ENCODE results near the gene PMEPA1. TPM values are rescaled to one million over a fixed set of nuclear protein-coding genes. Genes with fewer than 3 reads are reported as not detected.

PMEPA1 gene
- total RNA-seq, 2 donors from 2014 or later = 22.7 to 23.9 TPM

GRCh38 chr20:57707320-57707719 is 2.5 kb downstream of the PMEPA1 start:
- 47 to 57% methylated on average over 7 of the region's 7 CpGs for WGBS, 2 donors

GRCh38 chr20:57705127-57705899 is 4.5 kb downstream of the PMEPA1 start:
- peak overlapping the region in 3 of 4 donors; percentile 9 to 44 (median 19) for H3K27ac ChIP-seq
- H3K36me3 ChIP-seq (replicated peaks in 1 of 2; ENCODE audit: insufficient read depth in 1 of 2, low read depth in 2 of 2) = no peaks in the 10 kb centered on the region
- H3K9me3 ChIP-seq = no peaks in the 10 kb centered on the region
- TF ChIP-seq POLR2A (IDR thresholded peaks at IDR 0.05) = peak in 1 of 3 donors; percentile 2
- TF ChIP-seq CTCF (IDR thresholded peaks at IDR 0.05) = no peak
- peaks cover 35% of the 10 kb centered on the region for H3K4me1 ChIP-seq
- ATAC-seq (no peak), DNase-seq (no peak)
- 56 to 67% methylated on average over 18 of the region's 18 CpGs for WGBS, 2 donors
- intact Hi-C loops (cut with DNase I) = no loop called here
- no peak overlapping the region for H3K4me3 ChIP-seq
- no peaks in the 10 kb centered on the region for H3K27me3 ChIP-seq

More at GRCh38 chr20:57707320-57707719, 2.5 kb downstream of the PMEPA1 start:
- H3K27me3 ChIP-seq = no peaks in the 10 kb centered on the region
- intact Hi-C loops (cut with DNase I) = no loop called here
- DNase-seq (no peak), ATAC-seq (no peak)
- H3K4me3 ChIP-seq = no peak overlapping the region
- TF ChIP-seq POLR2A (IDR thresholded peaks at IDR 0.05) (no peak), CTCF (IDR thresholded peaks at IDR 0.05) (no peak)
- H3K4me1 ChIP-seq = peaks cover 51% of the 10 kb centered on the region
- H3K9me3 ChIP-seq = no peaks in the 10 kb centered on the region
- no peaks in the 10 kb centered on the region for H3K36me3 ChIP-seq (replicated peaks in 1 of 2; ENCODE audit: insufficient read depth in 1 of 2, low read depth in 2 of 2)
- peak overlapping the region in 3 of 4 donors; percentile 87 to 93 (median 91) for H3K27ac ChIP-seq

GRCh38 chr20:57704245-57704644 is 5.6 kb downstream of the PMEPA1 start:
- Histone ChIP-seq H3K36me3 (replicated peaks in 1 of 2; ENCODE audit: insufficient read depth in 1 of 2, low read depth in 2 of 2) (no peaks in the 10 kb centered on the region), H3K27ac (peak overlapping the region in 1 of 4 donors; percentile 10), H3K27me3 (no peaks in the 10 kb centered on the region), H3K4me1 (peaks cover 38% of the 10 kb centered on the region), H3K4me3 (no peak overlapping the region), H3K9me3 (no peaks in the 10 kb centered on the region)
- no peak for TF ChIP-seq CTCF (IDR thresholded peaks at IDR 0.05)
- no peak for TF ChIP-seq POLR2A (IDR thresholded peaks at IDR 0.05)
- DNase-seq (no peak), ATAC-seq (no peak)
- 65 to 78% methylated on average over 14 of the region's 14 CpGs for WGBS, 2 donors
- intact Hi-C loops (cut with DNase I) = no loop called here

- intact Hi-C loops (cut with DNase I) = no loop called here
- H3K4me3 ChIP-seq = no peak overlapping the region
- no peaks in the 10 kb centered on the region for H3K36me3 ChIP-seq (replicated peaks in 1 of 2; ENCODE audit: insufficient read depth in 1 of 2, low read depth in 2 of 2)
- no peaks in the 10 kb centered on the region for H3K9me3 ChIP-seq
- H3K27ac ChIP-seq = no peak overlapping the region
- H3K4me1 ChIP-seq = peaks cover 40% of the 10 kb centered on the region
- DNase-seq (no peak), ATAC-seq (no peak)
- 78 to 84% methylated on average over 6 of the region's 6 CpGs for WGBS, 2 donors
- TF ChIP-seq POLR2A (IDR thresholded peaks at IDR 0.05) (no peak), CTCF (IDR thresholded peaks at IDR 0.05) (no peak)
- no peaks in the 10 kb centered on the region for H3K27me3 ChIP-seq
Measured at GRCh38 chr20:57703013-57703412, 6.8 kb downstream of the PMEPA1 start.

- Histone ChIP-seq H3K4me1 (peaks cover 40% of the 10 kb centered on the region), H3K4me3 (no peak overlapping the region), H3K27ac (no peak overlapping the region), H3K9me3 (no peaks in the 10 kb centered on the region), H3K27me3 (no peaks in the 10 kb centered on the region), H3K36me3 (replicated peaks in 1 of 2; ENCODE audit: insufficient read depth in 1 of 2, low read depth in 2 of 2) (no peaks in the 10 kb centered on the region)
- no peak for TF ChIP-seq POLR2A (IDR thresholded peaks at IDR 0.05)
- TF ChIP-seq CTCF (IDR thresholded peaks at IDR 0.05) = no peak
- 83 to 90% methylated on average over 5 to 6 of the region's 6 CpGs for WGBS, 2 donors
- no peak for ATAC-seq
- DNase-seq = no peak
- intact Hi-C loops (cut with DNase I) = no loop called here
Measured at GRCh38 chr20:57702521-57702920, 7.3 kb downstream of the PMEPA1 start.
